Limb (tissue), 2 donors: Measurements from ENCODE around the gene CUX1.
"Not testable (repeated sequence)": the region's sequence is repeated elsewhere in the genome, so short reads cannot be mapped to it uniquely, and the experiment has no call there.

Experiments
- DNase-seq, 2 donors: peaks; one replicate each; pipeline ENCODE4 v3.0.0-alpha.2; 2016; ENCODE audit errors: extremely low spot score in 2 of 2

The CUX1 gene

GRCh38 chr7:101869026-101869900 lies 51.8 kb downstream of the CUX1 start:
- DNase-seq = no peak

DNA sequence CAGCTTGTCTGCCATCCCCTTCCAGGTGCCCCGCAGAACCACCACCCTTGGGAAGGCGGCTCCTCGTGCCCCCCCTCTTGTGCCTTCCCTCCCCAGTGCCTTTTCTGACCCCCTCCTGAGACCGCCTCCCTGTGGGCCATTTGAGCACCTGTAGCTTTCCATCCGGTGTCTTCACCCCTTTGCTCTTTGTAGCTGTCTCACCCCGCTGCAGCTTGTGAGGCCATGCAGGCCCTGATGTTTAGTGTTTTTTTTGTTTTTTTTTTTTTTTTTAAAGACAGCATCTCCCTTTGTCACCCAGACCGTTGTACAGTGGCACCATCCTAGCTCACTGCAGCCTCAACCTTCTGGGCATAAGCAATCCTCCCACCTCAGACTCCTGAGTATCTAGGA lies 52.5 kb downstream of the CUX1 start:
- no peak for DNase-seq

- DNase-seq = no peak
These were observed 53.1 kb downstream of the CUX1 start for GRCh38 chr7:101870361-101871062.

GRCh38 chr7:101871351-101871750 lies 53.9 kb downstream of the CUX1 start:
- DNase-seq = no peak

DNA sequence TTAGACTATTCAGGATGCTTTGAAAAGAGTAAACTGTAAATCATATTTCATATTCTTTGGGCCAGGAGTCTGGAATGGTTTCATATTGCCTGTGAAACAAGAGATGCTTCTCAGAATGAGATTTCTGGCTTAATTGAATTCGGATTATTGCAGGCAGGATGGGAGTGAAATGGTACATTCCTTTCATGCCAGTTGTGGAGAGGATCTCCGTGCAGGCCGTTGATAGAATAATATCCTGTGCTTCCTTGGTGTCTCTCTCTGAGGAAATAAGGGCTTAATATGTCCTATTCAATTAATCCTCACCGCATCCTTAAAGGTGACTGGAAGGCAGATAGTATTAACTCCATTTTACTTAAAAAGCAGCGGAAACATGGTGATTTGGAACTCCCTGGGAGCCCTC lies 56.6 kb downstream of the CUX1 start:
- no peak for DNase-seq

GRCh38 chr7:101875283-101875846 lies 57.9 kb downstream of the CUX1 start:
- DNase-seq = no peak

GRCh38 chr7:101877882-101878591 lies 60.6 kb downstream of the CUX1 start:
- no peak for DNase-seq

GRCh38 chr7:101878938-101879337 lies 61.5 kb downstream of the CUX1 start:
- DNase-seq = no peak

GRCh38 chr7:101879565-101879964 lies 62.1 kb downstream of the CUX1 start:
- no peak for DNase-seq

- no peak for DNase-seq
These were observed 63.0 kb downstream of the CUX1 start for GRCh38 chr7:101880282-101881054.

GRCh38 chr7:101882005-101882421 lies 64.6 kb downstream of the CUX1 start:
- no peak for DNase-seq

- no peak for DNase-seq
These were observed 65.5 kb downstream of the CUX1 start for GRCh38 chr7:101882595-101883564.

DNA sequence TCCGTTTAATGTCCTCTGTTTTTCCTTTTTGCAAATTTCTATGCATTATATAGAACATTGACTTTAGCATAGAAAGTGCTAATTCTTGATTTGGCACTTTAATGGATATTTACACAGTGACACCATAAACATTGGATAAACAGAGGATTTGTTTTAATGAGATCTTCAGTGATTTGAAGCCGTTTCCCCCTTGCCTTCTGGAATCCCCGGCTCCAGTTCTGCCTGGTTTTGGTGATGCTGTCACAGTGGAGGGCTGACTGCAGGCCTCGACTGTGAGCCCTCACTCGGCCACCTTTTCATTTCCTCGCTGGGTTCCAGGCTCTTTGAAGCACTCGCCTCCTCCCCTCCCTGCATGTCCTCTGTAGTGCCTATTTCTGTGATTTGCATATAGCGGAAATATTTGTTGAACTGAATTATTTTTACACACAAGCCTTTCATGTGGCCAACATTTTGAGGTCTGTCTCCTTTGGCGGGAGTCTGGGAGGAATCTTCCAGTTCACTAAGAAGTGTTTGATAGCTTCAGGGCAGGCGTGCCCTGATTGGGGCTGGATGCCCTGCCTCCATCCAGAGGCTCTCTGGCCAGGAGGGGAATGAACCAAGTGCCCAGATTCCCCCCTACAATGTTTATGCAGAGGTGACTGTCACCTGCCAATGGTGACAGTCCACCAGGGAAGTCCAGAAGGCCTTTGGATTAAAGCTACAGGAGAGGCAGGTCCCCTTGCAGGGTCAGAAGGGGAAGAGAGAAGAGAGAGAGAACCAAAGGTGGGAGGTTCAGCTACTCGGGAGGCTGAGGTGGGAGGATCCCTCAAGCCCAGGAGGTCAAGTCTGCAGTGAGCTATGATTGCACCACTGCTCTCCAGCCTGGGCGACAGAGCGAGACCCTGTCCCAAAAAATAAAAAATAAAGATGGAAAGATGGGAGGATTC lies 67.5 kb downstream of the CUX1 start:
- DNase-seq = no peak

GRCh38 chr7:101885597-101885955 lies 68.2 kb downstream of the CUX1 start:
- no peak for DNase-seq

GRCh38 chr7:101887352-101887751 lies 69.9 kb downstream of the CUX1 start:
- DNase-seq = not testable (repeated sequence)

DNA sequence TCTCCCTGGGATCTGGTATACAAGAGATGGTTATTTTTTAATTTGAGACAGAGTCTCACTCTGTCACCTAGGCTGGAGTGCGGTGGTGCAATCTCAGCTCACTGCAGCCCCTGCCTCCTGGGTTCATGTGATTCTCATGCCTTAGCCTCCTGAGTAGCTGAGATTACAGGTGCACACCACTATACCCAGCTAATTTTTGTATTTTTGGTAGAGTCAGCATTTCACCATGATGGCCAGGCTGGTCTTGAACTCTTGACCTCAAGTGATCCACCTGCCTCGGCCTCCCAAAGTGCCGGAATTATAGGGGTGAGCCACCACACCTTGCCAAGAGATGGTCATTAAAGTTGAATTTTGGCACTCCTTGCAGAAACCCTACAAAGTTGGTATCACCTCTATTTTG lies 71.1 kb downstream of the CUX1 start:
- DNase-seq = not testable (repeated sequence)

GRCh38 chr7:101890749-101891523 lies 73.5 kb downstream of the CUX1 start:
- no peak for DNase-seq
